Stimulated activated CD8-positive, alpha-beta memory T cell treated with anti-CD3 and anti-CD28 coated beads, Interleukin-15, amount 100 ng/mL, for 48 hours (primary cell): ENCODE measurements around the gene GOLPH3.

Experiments
- DNase-seq, 2 donors: peaks; one replicate each; pipeline ENCODE4 v3.0.0-alpha.2; 2020; ENCODE audit warnings: low read depth in 2 of 2

Gene GOLPH3

GRCh38 chr5:32170303-32171151 lies 3.6 kb downstream of the GOLPH3 start:
- no peak for DNase-seq

GRCh38 chr5:32168460-32169033 lies 5.6 kb downstream of the GOLPH3 start:
- no peak for DNase-seq

GRCh38 chr5:32165597-32165996 lies 8.5 kb downstream of the GOLPH3 start:
- DNase-seq = no peak

- DNase-seq = no peak
Measured at GRCh38 chr5:32163785-32164184, 10.3 kb downstream of the GOLPH3 start.

- DNase-seq = no peak
Measured at GRCh38 chr5:32163053-32163452, 11.1 kb downstream of the GOLPH3 start.

GRCh38 chr5:32160228-32160627 lies 13.9 kb downstream of the GOLPH3 start:
- no peak for DNase-seq

GRCh38 chr5:32159328-32160072 lies 14.6 kb downstream of the GOLPH3 start:
- DNase-seq = no peak

- no peak for DNase-seq
Measured at GRCh38 chr5:32158679-32158975, 15.5 kb downstream of the GOLPH3 start.

GRCh38 chr5:32157078-32157477 lies 17.0 kb downstream of the GOLPH3 start:
- DNase-seq = no peak

GRCh38 chr5:32156635-32157034 lies 17.5 kb downstream of the GOLPH3 start:
- DNase-seq = no peak

DNA sequence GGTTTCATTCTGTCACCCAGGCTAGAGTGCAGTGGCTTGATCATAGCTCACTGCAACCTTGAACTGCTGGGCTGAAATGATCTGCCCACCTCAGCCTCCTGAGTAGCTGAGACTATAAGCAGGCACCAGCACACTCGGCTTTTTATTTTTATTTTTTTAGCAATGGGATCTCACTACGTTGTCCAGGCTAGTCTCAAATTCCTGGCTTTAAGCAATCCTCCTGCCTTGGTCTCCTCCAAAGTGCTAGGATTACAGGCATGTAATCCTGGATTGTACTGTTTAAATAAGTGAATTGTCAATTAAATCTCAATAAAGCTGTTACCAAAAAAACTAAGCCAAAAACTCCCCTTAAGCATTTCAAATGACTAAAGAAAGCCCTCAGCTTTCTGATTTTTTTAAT lies 18.9 kb downstream of the GOLPH3 start:
- no peak for DNase-seq

GRCh38 chr5:32153723-32154122 lies 20.4 kb downstream of the GOLPH3 start:
- DNase-seq = no peak

DNA sequence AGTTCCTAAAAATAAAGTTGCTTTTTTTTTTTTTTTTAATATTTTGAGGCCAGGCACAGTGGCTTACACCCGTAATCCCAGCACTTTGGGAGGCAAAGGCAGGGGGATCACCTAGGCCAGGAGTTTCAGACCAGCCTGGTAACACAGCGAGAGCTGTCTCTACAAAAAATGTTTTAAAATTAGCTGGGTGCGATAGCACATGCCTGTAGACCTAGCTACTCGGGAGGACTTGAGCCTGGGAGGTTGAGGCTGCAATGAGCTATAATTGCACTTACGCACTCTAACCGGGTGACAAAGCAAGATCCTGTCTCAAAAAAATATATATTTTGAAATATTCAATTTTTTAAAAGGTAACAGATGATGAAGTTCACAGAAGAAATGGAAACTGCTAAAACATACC lies 22.9 kb downstream of the GOLPH3 start:
- DNase-seq = no peak

DNA sequence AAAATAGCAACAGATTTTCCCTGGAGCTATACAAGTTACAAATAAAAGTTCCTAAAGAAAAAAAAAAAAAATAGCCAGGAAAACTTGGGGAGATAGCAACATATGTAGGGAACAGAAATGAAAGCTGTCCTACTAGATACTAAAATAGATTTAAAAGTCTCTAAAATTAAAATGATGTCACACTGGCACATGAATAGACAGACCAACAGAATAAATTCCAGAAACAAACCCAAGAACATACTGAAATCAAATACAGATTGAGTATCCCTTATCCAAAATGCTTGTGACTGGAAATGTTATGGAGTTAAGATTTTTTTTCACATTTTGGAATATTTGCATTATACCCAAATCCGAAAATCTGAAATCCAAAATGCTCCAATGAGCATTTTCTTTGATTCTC lies 23.8 kb downstream of the GOLPH3 start:
- DNase-seq = no peak

DNA sequence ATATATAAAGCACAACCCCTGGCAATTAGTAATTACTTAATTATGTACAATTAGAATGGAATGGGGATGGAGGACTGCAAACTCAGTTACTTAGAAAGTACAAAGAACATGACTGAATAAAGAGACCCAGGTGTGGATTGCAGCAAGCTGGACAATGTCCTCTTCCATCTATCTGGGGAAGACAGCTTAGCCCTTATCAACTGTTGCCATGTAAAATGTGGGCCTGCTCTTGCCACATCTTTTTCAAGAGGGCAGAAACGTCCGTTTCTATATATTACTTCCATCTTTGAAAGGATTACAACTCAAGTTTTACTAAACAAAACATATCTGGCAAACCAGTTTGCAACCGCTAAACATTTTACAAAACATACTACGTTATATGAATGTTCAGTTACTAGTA lies 26.2 kb downstream of the GOLPH3 start:
- no peak for DNase-seq

GRCh38 chr5:32147236-32147635 lies 26.9 kb downstream of the GOLPH3 start:
- no peak for DNase-seq

- no peak for DNase-seq
Measured at GRCh38 chr5:32145378-32145777, 28.7 kb downstream of the GOLPH3 start.

DNA sequence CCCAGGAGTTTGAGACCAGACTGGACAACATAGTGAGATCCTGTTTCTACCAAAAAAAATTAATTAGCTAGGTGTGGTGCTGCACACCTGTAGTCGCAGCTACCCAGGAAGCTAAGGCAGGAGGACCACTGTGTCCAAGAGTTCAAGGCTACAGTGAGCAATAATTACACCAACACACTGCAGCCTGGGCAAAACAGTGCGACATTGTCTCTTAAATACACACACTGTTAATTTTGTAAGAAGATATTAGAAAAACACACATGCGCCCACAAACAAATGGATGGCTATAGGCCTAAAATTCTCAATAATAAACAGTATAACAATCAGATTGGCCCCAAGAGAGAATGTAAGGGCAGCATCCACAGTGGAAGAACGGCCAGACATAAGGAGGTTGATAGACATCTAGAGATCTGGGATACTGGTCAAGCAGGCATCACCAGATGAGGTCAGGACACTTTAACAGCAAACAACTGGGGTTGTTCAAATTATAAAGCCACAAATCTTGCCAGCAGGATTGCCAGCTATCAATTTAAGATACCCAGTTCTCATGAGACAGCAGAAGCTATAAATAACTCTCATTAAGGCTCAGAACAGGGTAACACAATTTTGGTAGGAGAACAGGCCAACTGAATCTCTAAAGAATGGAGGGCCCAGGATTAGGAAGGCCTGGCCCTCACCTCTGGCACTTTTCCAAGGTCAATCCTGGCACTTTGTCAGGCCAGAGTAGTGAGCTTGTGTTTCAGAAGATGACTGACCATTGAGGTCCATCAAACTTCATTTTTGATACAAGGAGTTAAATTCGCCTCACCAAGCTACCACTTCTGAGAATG lies 29.5 kb downstream of the GOLPH3 start:
- DNase-seq = no peak

- no peak for DNase-seq
Measured at GRCh38 chr5:32143617-32144377, 30.3 kb downstream of the GOLPH3 start.

DNA sequence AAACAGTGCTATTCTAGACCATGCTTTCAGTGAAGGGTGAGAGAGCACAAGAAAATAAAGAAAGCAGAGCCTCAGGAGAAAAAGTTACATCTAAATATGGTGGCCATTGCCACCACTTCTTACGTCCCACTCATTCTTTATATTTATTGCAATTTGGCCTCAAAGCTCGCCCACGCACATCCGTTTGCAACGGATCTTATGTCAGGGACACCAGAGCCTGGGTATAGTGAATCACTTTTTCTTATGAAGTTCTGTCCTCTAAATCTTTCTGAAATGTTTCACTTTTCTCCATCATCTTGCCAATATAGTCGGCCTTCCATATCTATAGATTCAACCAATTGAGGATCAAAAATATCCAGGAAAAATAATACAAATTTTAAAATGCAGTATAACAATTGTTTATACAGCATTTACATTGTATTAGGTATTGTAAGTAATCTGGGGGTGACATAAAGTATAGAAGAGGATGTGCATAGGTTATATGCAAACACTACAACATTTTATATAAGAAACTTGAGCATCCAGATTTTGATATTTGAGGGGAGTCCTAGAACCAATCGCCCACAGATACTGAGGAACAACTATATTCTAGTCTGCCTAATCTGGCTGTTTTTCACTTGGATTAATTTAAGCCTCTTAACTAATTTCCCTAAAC lies 35.2 kb downstream of the GOLPH3 start:
- peak; percentile 61 to 67 for DNase-seq

DNA sequence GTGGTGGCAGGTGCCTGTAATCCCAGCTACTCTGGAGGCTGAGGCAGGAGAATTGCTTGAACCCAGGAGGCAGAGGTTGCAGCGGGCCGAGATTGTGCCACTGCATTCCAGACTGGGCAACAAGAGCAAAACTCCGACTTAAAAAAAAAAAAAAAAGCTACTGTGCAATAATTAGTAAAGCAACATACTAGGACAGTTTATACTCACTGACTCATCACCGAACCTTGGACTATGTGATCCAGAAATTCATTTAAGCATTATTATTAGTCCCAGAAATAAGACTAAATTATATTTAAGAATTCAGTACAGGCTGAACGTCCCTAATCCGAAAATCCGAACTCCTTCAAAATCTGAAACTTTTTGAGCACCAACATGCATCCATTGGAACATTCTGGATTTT lies 37.8 kb downstream of the GOLPH3 start:
- DNase-seq = no peak
